ENCODE data around the gene C7orf33. TPM values are rescaled to one million over a fixed set of nuclear protein-coding genes. Genes with fewer than 3 reads are reported as not detected.

C7orf33 gene
- total RNA-seq, 1 donor from 2014 or later, result not detected

GRCh38 chr7:148546857-148547256 lies 43.7 kb upstream of the C7orf33 start:
- intact Hi-C loops (cut with DNase I), result no loop called here
- ATAC-seq (no peak), DNase-seq (no peak)
- TF ChIP-seq CTCF (IDR thresholded peaks at IDR 0.05), result no peak
- Histone ChIP-seq H3K27me3 (ENCODE audit: low read depth) (no peaks in the 10 kb centered on the region), H3K9me3 (no peaks in the 10 kb centered on the region), H3K4me1 (no peaks in the 10 kb centered on the region), H3K4me3 (no peak overlapping the region), H3K27ac (no peak overlapping the region), H3K36me3 (no peaks in the 10 kb centered on the region)

DNA sequence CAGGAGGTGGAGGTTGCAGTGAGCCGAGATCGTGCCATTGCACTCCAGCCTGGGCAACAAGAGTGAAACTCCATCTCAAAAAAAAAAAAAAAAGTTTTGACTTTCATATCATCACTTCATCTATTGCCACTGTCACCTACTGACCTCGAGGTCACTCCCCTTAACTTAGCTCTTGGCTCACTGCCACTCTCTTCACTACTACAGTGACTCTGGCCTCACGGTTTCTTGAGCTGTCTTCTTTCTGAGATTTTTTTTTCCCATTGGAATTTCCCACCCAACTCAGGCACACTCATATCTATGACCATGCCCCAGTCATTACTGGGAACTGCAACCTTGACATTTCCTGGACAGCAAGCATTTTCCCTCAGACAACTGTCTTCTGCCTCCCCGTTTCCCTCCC lies 42.6 kb upstream of the C7orf33 start:
- no peak overlapping the region for H3K4me3 ChIP-seq
- no peak for TF ChIP-seq CTCF (IDR thresholded peaks at IDR 0.05)
- intact Hi-C loops (cut with DNase I), result no loop called here
- DNase-seq (no peak), ATAC-seq (no peak)
- no peaks in the 10 kb centered on the region for H3K27me3 ChIP-seq (ENCODE audit: low read depth)
- no peaks in the 10 kb centered on the region for H3K36me3 ChIP-seq
- no peak overlapping the region for H3K27ac ChIP-seq
- no peaks in the 10 kb centered on the region for H3K9me3 ChIP-seq
- H3K4me1 ChIP-seq, result no peaks in the 10 kb centered on the region

- Histone ChIP-seq H3K27me3 (ENCODE audit: low read depth) (no peaks in the 10 kb centered on the region), H3K36me3 (no peaks in the 10 kb centered on the region), H3K4me1 (no peaks in the 10 kb centered on the region), H3K4me3 (no peak overlapping the region), H3K9me3 (no peaks in the 10 kb centered on the region), H3K27ac (no peak overlapping the region)
- no peak for ATAC-seq
- no peak for TF ChIP-seq CTCF (IDR thresholded peaks at IDR 0.05)
- intact Hi-C loops (cut with DNase I), result no loop called here
- no peak for DNase-seq
These were observed 36.6 kb upstream of the C7orf33 start for GRCh38 chr7:148553979-148554378.

DNA sequence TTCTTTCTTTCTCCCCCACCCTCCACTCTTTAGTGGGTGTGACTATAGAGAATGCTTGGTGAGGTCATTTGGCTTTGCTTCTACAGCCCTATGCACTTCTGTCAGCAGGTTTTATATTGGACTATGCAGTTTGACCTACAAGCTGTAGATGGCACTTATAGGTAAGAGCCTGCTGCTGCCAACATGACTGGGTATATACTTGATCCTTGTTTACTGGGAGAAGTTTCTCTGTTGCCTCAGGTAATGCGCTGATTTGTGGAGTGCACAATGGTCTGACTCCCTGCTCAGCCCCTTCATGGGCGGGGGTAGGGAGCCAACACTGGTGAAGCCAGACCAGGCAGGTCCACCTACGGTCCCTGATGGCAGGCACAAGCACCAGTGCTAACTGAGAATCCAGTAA lies 33.7 kb upstream of the C7orf33 start:
- Histone ChIP-seq H3K4me1 (no peaks in the 10 kb centered on the region), H3K9me3 (no peaks in the 10 kb centered on the region), H3K4me3 (no peak overlapping the region), H3K36me3 (no peaks in the 10 kb centered on the region), H3K27me3 (ENCODE audit: low read depth) (no peaks in the 10 kb centered on the region), H3K27ac (no peak overlapping the region)
- TF ChIP-seq CTCF (IDR thresholded peaks at IDR 0.05), result no peak
- ATAC-seq (peak; percentile 9 to 54), DNase-seq (no peak)
- intact Hi-C loops (cut with DNase I), result no loop called here

DNA sequence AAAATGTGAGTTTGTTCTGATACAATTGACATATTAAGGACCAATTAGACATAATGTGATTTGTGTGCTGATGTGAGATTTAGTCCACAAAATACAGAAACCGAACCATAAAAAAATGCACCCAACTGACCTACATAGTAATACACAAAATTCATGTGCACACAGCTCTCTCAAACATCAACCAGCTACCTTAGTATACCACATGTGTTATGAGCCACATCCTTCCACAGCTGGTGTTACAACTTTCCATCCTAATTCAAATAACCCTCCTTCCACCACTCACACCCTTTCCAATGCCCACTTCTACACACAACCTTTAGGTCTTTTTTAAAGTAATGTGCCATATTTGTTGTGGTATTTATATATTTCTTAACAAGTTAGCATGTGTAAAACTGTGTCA lies 31.7 kb upstream of the C7orf33 start:
- intact Hi-C loops (cut with DNase I), result no loop called here
- H3K4me1 ChIP-seq, result no peaks in the 10 kb centered on the region
- H3K27ac ChIP-seq, result no peak overlapping the region
- no peak for TF ChIP-seq CTCF (IDR thresholded peaks at IDR 0.05)
- no peak for ATAC-seq
- H3K36me3 ChIP-seq, result no peaks in the 10 kb centered on the region
- DNase-seq, result no peak
- no peaks in the 10 kb centered on the region for H3K27me3 ChIP-seq (ENCODE audit: low read depth)
- H3K9me3 ChIP-seq, result no peaks in the 10 kb centered on the region
- no peak overlapping the region for H3K4me3 ChIP-seq

DNA sequence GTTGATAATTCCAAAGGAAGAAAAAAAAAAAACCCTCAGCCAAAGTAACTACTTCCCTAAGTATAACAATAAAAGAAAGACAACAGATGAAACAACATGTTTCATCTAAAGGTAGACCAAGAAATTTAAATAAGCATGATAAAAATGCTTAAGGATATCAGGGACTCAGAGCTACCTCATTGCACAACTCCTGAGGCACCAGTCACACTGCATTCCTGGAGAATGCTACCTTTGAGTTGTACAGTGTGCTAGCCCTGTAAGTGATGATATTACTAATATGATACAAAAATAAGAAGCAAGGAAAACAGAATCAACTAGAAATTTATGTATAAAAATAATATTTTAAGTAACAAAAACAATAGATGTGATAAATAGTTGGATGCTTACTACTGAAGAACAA lies 29.5 kb upstream of the C7orf33 start:
- Histone ChIP-seq H3K36me3 (no peaks in the 10 kb centered on the region), H3K4me3 (no peak overlapping the region), H3K9me3 (no peaks in the 10 kb centered on the region), H3K4me1 (peaks cover 17% of the 10 kb centered on the region), H3K27me3 (ENCODE audit: low read depth) (no peaks in the 10 kb centered on the region), H3K27ac (no peak overlapping the region)
- DNase-seq (no peak), ATAC-seq (no peak)
- TF ChIP-seq CTCF (IDR thresholded peaks at IDR 0.05), result no peak
- intact Hi-C loops (cut with DNase I), result no loop called here
